ENCODE results near the gene ZNF426.

ZNF426 gene

GRCh38 chr19:9498183-9498902 is 40.1 kb downstream of the ZNF426 start, which contains the start of gene ZNF560:
Gene ZNF560 (minus strand): TSS chr19:9498616. CDS start chr19:9475313, 23,303 bp downstream.
- H3K27ac ChIP-seq (ENCODE audit: low read depth, low read length, poor library complexity, severe bottlenecking), result no peak within 1 kb of the TSS
- no peaks in the 10 kb centered on the region for H3K79me2 ChIP-seq (ENCODE audit: insufficient read depth, low read length)
- no peaks in the 10 kb centered on the region for H4K20me1 ChIP-seq (ENCODE audit: insufficient read depth, low read length)
- H3K4me1 ChIP-seq (ENCODE audit: insufficient read depth, low read length, severe bottlenecking), result no peaks in the 10 kb centered on the region
- H3F3A ChIP-seq (ENCODE audit: insufficient read depth, low read length), result no peaks in the 10 kb centered on the region
- H3K27me3 ChIP-seq (ENCODE audit: insufficient read depth, low read length), result no peaks in the 10 kb centered on the region
- no peak within 1 kb of the TSS for H3K4me3 ChIP-seq (ENCODE audit: low read depth, low read length, poor library complexity, severe bottlenecking)
- no peak for TF ChIP-seq EZH2 (IDR thresholded peaks at IDR 0.05; ENCODE audit: borderline replicate concordance, low read length)
- TF ChIP-seq, protein P1, sequence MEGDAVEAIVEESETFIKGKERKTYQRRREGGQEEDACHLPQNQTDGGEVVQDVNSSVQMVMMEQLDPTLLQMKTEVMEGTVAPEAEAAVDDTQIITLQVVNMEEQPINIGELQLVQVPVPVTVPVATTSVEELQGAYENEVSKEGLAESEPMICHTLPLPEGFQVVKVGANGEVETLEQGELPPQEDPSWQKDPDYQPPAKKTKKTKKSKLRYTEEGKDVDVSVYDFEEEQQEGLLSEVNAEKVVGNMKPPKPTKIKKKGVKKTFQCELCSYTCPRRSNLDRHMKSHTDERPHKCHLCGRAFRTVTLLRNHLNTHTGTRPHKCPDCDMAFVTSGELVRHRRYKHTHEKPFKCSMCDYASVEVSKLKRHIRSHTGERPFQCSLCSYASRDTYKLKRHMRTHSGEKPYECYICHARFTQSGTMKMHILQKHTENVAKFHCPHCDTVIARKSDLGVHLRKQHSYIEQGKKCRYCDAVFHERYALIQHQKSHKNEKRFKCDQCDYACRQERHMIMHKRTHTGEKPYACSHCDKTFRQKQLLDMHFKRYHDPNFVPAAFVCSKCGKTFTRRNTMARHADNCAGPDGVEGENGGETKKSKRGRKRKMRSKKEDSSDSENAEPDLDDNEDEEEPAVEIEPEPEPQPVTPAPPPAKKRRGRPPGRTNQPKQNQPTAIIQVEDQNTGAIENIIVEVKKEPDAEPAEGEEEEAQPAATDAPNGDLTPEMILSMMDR (IDR thresholded peaks at IDR 0.05; ENCODE audit: low read length), result no peak
- H3K9me3 ChIP-seq (ENCODE audit: low read length), result peaks cover 12% of the 10 kb centered on the region; the same call in 1 of the 2 replicates
- no peaks in the 10 kb centered on the region for H3K36me3 ChIP-seq (ENCODE audit: insufficient read depth, low read length)
- H3K4me2 ChIP-seq (ENCODE audit: low read length), result no peak within 1 kb of the TSS
- H2AFZ ChIP-seq (ENCODE audit: low read length), result no peak within 1 kb of the TSS
- no peak within 1 kb of the TSS for H3K9ac ChIP-seq (ENCODE audit: low read length)
- no peaks in the 10 kb centered on the region for H3K9me2 ChIP-seq (ENCODE audit: low read depth, low read length)

GRCh38 chr19:9494096-9494495 is 44.3 kb downstream of the ZNF426 start:
- no peak overlapping the region for H3K4me3 ChIP-seq (ENCODE audit: low read depth, low read length, poor library complexity, severe bottlenecking)
- no peaks in the 10 kb centered on the region for H3K36me3 ChIP-seq (ENCODE audit: insufficient read depth, low read length)
- H3K9me2 ChIP-seq (ENCODE audit: low read depth, low read length), result no peaks in the 10 kb centered on the region
- H3K4me2 ChIP-seq (ENCODE audit: low read length), result no peak overlapping the region
- peaks cover 8% of the 10 kb centered on the region; the same call in 1 of the 2 replicates for H3K9me3 ChIP-seq (ENCODE audit: low read length)
- no peak overlapping the region for H3K27ac ChIP-seq (ENCODE audit: low read depth, low read length, poor library complexity, severe bottlenecking)
- H3K4me1 ChIP-seq (ENCODE audit: insufficient read depth, low read length, severe bottlenecking), result no peaks in the 10 kb centered on the region
- no peaks in the 10 kb centered on the region for H3F3A ChIP-seq (ENCODE audit: insufficient read depth, low read length)
- H4K20me1 ChIP-seq (ENCODE audit: insufficient read depth, low read length), result no peaks in the 10 kb centered on the region
- no peaks in the 10 kb centered on the region for H3K27me3 ChIP-seq (ENCODE audit: insufficient read depth, low read length)
- TF ChIP-seq EZH2 (IDR thresholded peaks at IDR 0.05; ENCODE audit: borderline replicate concordance, low read length), result no peak
- TF ChIP-seq, protein P1 (IDR thresholded peaks at IDR 0.05; ENCODE audit: low read length), result no peak
- no peak overlapping the region for H3K9ac ChIP-seq (ENCODE audit: low read length)
- H3K79me2 ChIP-seq (ENCODE audit: insufficient read depth, low read length), result no peaks in the 10 kb centered on the region
- no peak overlapping the region for H2AFZ ChIP-seq (ENCODE audit: low read length)

DNA sequence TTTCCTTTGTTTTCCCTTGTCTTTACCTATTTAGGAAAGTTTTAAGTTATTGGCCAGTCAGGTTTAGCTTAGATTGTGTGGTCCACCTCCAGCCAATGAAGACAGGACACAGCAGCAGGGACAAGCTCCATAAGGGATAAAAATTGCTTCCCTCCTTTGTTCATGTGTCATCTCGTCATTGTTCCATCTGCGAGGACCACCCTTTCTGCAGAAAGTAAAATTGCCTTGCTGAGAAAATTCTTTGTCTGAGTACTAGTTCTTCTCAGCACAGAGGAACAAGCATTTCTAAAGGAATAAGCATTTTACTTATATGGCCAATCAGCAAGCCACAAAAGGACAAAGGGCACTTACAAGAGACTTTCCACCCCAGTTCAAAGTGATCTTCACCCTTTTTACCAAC is 51.4 kb downstream of the ZNF426 start:
- Histone ChIP-seq H3K27me3 (ENCODE audit: insufficient read depth, low read length) (no peaks in the 10 kb centered on the region), H3F3A (ENCODE audit: insufficient read depth, low read length) (no peaks in the 10 kb centered on the region), H3K4me3 (ENCODE audit: low read depth, low read length, poor library complexity, severe bottlenecking) (no peak overlapping the region), H3K9me2 (ENCODE audit: low read depth, low read length) (no peaks in the 10 kb centered on the region), H3K27ac (ENCODE audit: low read depth, low read length, poor library complexity, severe bottlenecking) (no peak overlapping the region), H3K9me3 (ENCODE audit: low read length) (peaks cover 13% of the 10 kb centered on the region; the same call in 1 of the 2 replicates), H3K9ac (ENCODE audit: low read length) (no peak overlapping the region), H3K4me1 (ENCODE audit: insufficient read depth, low read length, severe bottlenecking) (no peaks in the 10 kb centered on the region), H4K20me1 (ENCODE audit: insufficient read depth, low read length) (no peaks in the 10 kb centered on the region), H3K4me2 (ENCODE audit: low read length) (no peak overlapping the region), H3K79me2 (ENCODE audit: insufficient read depth, low read length) (no peaks in the 10 kb centered on the region), H2AFZ (ENCODE audit: low read length) (no peak overlapping the region), H3K36me3 (ENCODE audit: insufficient read depth, low read length) (no peaks in the 10 kb centered on the region)
- TF ChIP-seq, protein P1 (IDR thresholded peaks at IDR 0.05; ENCODE audit: low read length), result no peak
- TF ChIP-seq EZH2 (IDR thresholded peaks at IDR 0.05; ENCODE audit: borderline replicate concordance, low read length), result no peak
